Sigmoid colon (tissue), 7 donors: ENCODE results near the gene SLC9A1. TPM values are rescaled to one million over a fixed set of nuclear protein-coding genes. Genes with fewer than 3 reads are reported as not detected.

Experiments
- DNase-seq: peaks from one replicate; pipeline ENCODE4 v3.0.0-alpha.2; 2019
- H3K27ac ChIP-seq, 4 donors: fragments of 200-600 bp; sonication (generic); one replicate each; pipeline ENCODE4 v1.5.1; 2016 to 2019; ENCODE audit warnings: mild to moderate bottlenecking in 1 of 4
- H3K27me3 ChIP-seq, 3 donors: fragments of 200-600 bp; sonication (generic); one replicate each; pipeline ENCODE4 v1.5.1; 2019; ENCODE audit warnings: mild to moderate bottlenecking in 1 of 3
- H3K36me3 ChIP-seq, 4 donors: fragments of 200-600 bp; sonication (generic); one replicate each; pipeline ENCODE4 v1.5.1; 2016 to 2019
- H3K4me1 ChIP-seq, 4 donors: fragments of 200-600 bp; sonication (generic); one replicate each; pipeline ENCODE4 v1.5.1; 2017 to 2019
- H3K4me3 ChIP-seq, 4 donors: fragments of 200-600 bp; sonication (generic); one replicate each; pipeline ENCODE4 v1.5.1; 2017 to 2019; ENCODE audit warnings: mild to moderate bottlenecking in 2 of 4, moderate library complexity in 1 of 4
- H3K9me3 ChIP-seq, 4 donors: fragments of 200-600 bp in 3 of 4; sonication (generic) in 3 of 4; one replicate each; pipeline versions ENCODE4 v1.5.1 to v1.6.1; 2013 to 2019
- CTCF ChIP-seq, 4 experiments: fragments of 450-650 bp in 3 of 4; fragments of 200-600 bp in 1 of 4; IDR thresholded peaks; one replicate each; pipeline ENCODE4 v1.5.1; 2016 to 2019; ENCODE audit warnings: antibody characterized with exemption in 4 of 4, mild to moderate bottlenecking in 3 of 4, moderate library complexity in 2 of 4
- EP300 ChIP-seq, 4 donors: sonication (generic); formaldehyde crosslinking; IDR thresholded peaks; one replicate each; pipeline ENCODE4 v1.6.1; 2017; ENCODE audit warnings: antibody characterized with exemption in 4 of 4
- POLR2A ChIP-seq, 2 donors: fragments of 450-650 bp; IDR thresholded peaks; one replicate each; pipeline ENCODE4 v1.6.1; 2016; ENCODE audit warnings: antibody characterized with exemption in 2 of 2, mild to moderate bottlenecking in 2 of 2, moderate library complexity in 2 of 2
- POLR2AphosphoS5 ChIP-seq, 4 donors: sonication (generic); formaldehyde crosslinking; IDR thresholded peaks; one replicate each; pipeline ENCODE4 v1.6.1; 2017; ENCODE audit warnings: antibody characterized with exemption in 4 of 4
- WGBS, 2 donors: extraction: QIAGEN DNeasy Blood & Tissue Kit; methylation state at CpG; one replicate each; pipeline ENCODE4 v1.1.7; 2013; 5-methylcytosine and 5-hydroxymethylcytosine counted together
- intact Hi-C: fragments of 100-400 bp; cut with DNase I; formaldehyde crosslinking; loops from one replicate; pipeline ENCODE4 v1.15.1; 2023
- polyA plus RNA-seq, 3 donors: library from polyadenylated mRNA; stranded (reverse); fragments of 200-250 nt; gene quantifications; one replicate each; pipeline ENCODE4 v1.2.3, GENCODE V29; 2013
- total RNA-seq, 4 donors: library from RNA; depleted of rRNA; stranded (reverse); fragments of >200 nt; gene quantifications; one replicate each; pipeline ENCODE4 v1.1.0, GENCODE V29; 2016
- donor health status: healthy with polysubstance abuse.
- donor health status: Bipolar disorder and iron deficiency.
- donor health status: healthy.

SLC9A1 gene
- total and polyA plus RNA-seq, 7 donors: 6.0 to 64.4 (median 12.8) TPM

GRCh38 chr1:27133158-27133557 is 21.8 kb downstream of the SLC9A1 start:
- no peak overlapping the region for H3K4me3 ChIP-seq
- no peaks in the 10 kb centered on the region for H3K9me3 ChIP-seq
- H3K4me1 ChIP-seq: peaks cover 0 to 38% (median 28%) of the 10 kb centered on the region in 4 donors
- H3K27me3 ChIP-seq: no peaks in the 10 kb centered on the region
- no peak overlapping the region for H3K27ac ChIP-seq
- no peak for TF ChIP-seq CTCF (IDR thresholded peaks at IDR 0.05)
- TF ChIP-seq POLR2AphosphoS5 (IDR thresholded peaks at IDR 0.05): no peak
- TF ChIP-seq EP300 (IDR thresholded peaks at IDR 0.05): no peak
- TF ChIP-seq POLR2A (IDR thresholded peaks at IDR 0.05): no peak
- intact Hi-C loops: no loop called here
- no peak for DNase-seq
- WGBS, 2 donors: 82 to 85% methylated on average over 5 of the region's 5 CpGs
- no peaks in the 10 kb centered on the region for H3K36me3 ChIP-seq

- Histone ChIP-seq H3K27ac (no peak overlapping the region), H3K4me1 (peaks cover 0 to 33% (median 22%) of the 10 kb centered on the region in 4 donors), H3K27me3 (no peaks in the 10 kb centered on the region), H3K9me3 (no peaks in the 10 kb centered on the region), H3K4me3 (no peak overlapping the region), H3K36me3 (peaks cover 0 to under 1% (median 0%) of the 10 kb centered on the region in 4 donors)
- 64 to 81% methylated on average over 7 of the region's 7 CpGs for WGBS, 2 donors
- TF ChIP-seq POLR2A (IDR thresholded peaks at IDR 0.05) (no peak), EP300 (IDR thresholded peaks at IDR 0.05) (no peak), POLR2AphosphoS5 (IDR thresholded peaks at IDR 0.05) (no peak), CTCF (IDR thresholded peaks at IDR 0.05) (no peak)
- no peak for DNase-seq
- intact Hi-C loops: no loop called here
Measured at GRCh38 chr1:27132624-27133023, 22.3 kb downstream of the SLC9A1 start.

GRCh38 chr1:27132147-27132546 is 22.8 kb downstream of the SLC9A1 start:
- no peaks in the 10 kb centered on the region for H3K9me3 ChIP-seq
- no peak overlapping the region for H3K27ac ChIP-seq
- no peaks in the 10 kb centered on the region for H3K27me3 ChIP-seq
- WGBS, 2 donors: 70 to 71% methylated on average over 4 of the region's 4 CpGs
- intact Hi-C loops: no loop called here
- H3K4me3 ChIP-seq: no peak overlapping the region
- DNase-seq: no peak
- peaks cover 0 to 6% (median 0%) of the 10 kb centered on the region in 4 donors for H3K36me3 ChIP-seq
- H3K4me1 ChIP-seq: peaks cover 0 to 28% (median 18%) of the 10 kb centered on the region in 4 donors
- TF ChIP-seq POLR2AphosphoS5 (IDR thresholded peaks at IDR 0.05) (no peak), POLR2A (IDR thresholded peaks at IDR 0.05) (no peak), EP300 (IDR thresholded peaks at IDR 0.05) (no peak), CTCF (IDR thresholded peaks at IDR 0.05) (no peak)

- H3K27ac ChIP-seq: no peak overlapping the region
- no peaks in the 10 kb centered on the region for H3K9me3 ChIP-seq
- intact Hi-C loops: no loop called here
- WGBS, 2 donors: 53 to 71% methylated on average over 3 of the region's 3 CpGs
- no peaks in the 10 kb centered on the region for H3K27me3 ChIP-seq
- peaks cover 0 to 15% (median 4%) of the 10 kb centered on the region in 4 donors for H3K4me1 ChIP-seq
- peaks cover 0 to 6% (median 0%) of the 10 kb centered on the region in 4 donors for H3K36me3 ChIP-seq
- no peak for DNase-seq
- no peak overlapping the region for H3K4me3 ChIP-seq
- TF ChIP-seq POLR2AphosphoS5 (IDR thresholded peaks at IDR 0.05) (no peak), CTCF (IDR thresholded peaks at IDR 0.05) (no peak), POLR2A (IDR thresholded peaks at IDR 0.05) (no peak), EP300 (IDR thresholded peaks at IDR 0.05) (no peak)
Measured at GRCh38 chr1:27130798-27131197, 24.1 kb downstream of the SLC9A1 start.

GRCh38 chr1:27129225-27129624 is 25.7 kb downstream of the SLC9A1 start:
- H3K4me3 ChIP-seq: no peak overlapping the region
- no peak for DNase-seq
- TF ChIP-seq EP300 (IDR thresholded peaks at IDR 0.05): no peak
- TF ChIP-seq POLR2AphosphoS5 (IDR thresholded peaks at IDR 0.05): no peak
- TF ChIP-seq POLR2A (IDR thresholded peaks at IDR 0.05): no peak
- no peak for TF ChIP-seq CTCF (IDR thresholded peaks at IDR 0.05)
- peaks cover 0 to 6% (median 0%) of the 10 kb centered on the region in 4 donors for H3K36me3 ChIP-seq
- peaks cover 0 to 3% (median 0%) of the 10 kb centered on the region in 4 donors for H3K4me1 ChIP-seq
- WGBS, 2 donors: 86 to 90% methylated on average over 3 of the region's 3 CpGs
- H3K27me3 ChIP-seq: no peaks in the 10 kb centered on the region
- H3K27ac ChIP-seq: no peak overlapping the region
- intact Hi-C loops: no loop called here
- no peaks in the 10 kb centered on the region for H3K9me3 ChIP-seq
